HG03432 (cell line): Measurements from ENCODE around the gene TNNT2.

Source experiments
- ATAC-seq: cut with Tn5 transposase; IDR thresholded peaks from one replicate; pipeline ENCODE4 v1.9.1; 2021; ENCODE audit warnings: mild to moderate bottlenecking, moderate library complexity; ENCODE audit not compliant: unreplicated experiment

The TNNT2 gene

GRCh38 chr1:201404055-201404454 lies 26.6 kb upstream of the TNNT2 start:
- no peak for ATAC-seq

- ATAC-seq = no peak
Observed at GRCh38 chr1:201403359-201403758, 25.9 kb upstream of the TNNT2 start.

GRCh38 chr1:201401700-201402099 lies 24.2 kb upstream of the TNNT2 start:
- ATAC-seq = no peak

GRCh38 chr1:201400852-201401230 lies 23.4 kb upstream of the TNNT2 start:
- no peak for ATAC-seq

- no peak for ATAC-seq
Observed at GRCh38 chr1:201400212-201400851, 22.9 kb upstream of the TNNT2 start.

- ATAC-seq = no peak
Observed at GRCh38 chr1:201399352-201400126, 22.1 kb upstream of the TNNT2 start.

- ATAC-seq = no peak
Observed at GRCh38 chr1:201399018-201399351, 21.5 kb upstream of the TNNT2 start, which contains the start of gene LAD1. Gene LAD1 (minus strand): TSS chr1:201399324. CDS start chr1:201399306, 18 bp downstream.

GRCh38 chr1:201397675-201398074 lies 20.2 kb upstream of the TNNT2 start:
- no peak for ATAC-seq

- ATAC-seq = peak; percentile 50
Observed at GRCh38 chr1:201396861-201397464, 19.5 kb upstream of the TNNT2 start.

GRCh38 chr1:201395936-201396335 lies 18.5 kb upstream of the TNNT2 start:
- no peak for ATAC-seq

GRCh38 chr1:201394591-201394990 lies 17.1 kb upstream of the TNNT2 start:
- ATAC-seq = no peak

GRCh38 chr1:201393076-201393475 lies 15.6 kb upstream of the TNNT2 start:
- no peak for ATAC-seq

- no peak for ATAC-seq
Observed at GRCh38 chr1:201391651-201392511, 14.4 kb upstream of the TNNT2 start.

GRCh38 chr1:201391225-201391624 lies 13.7 kb upstream of the TNNT2 start:
- no peak for ATAC-seq

GRCh38 chr1:201389051-201389450 lies 11.6 kb upstream of the TNNT2 start:
- no peak for ATAC-seq

- ATAC-seq = no peak
Observed at GRCh38 chr1:201386208-201386607, 8.7 kb upstream of the TNNT2 start.

- ATAC-seq = peak; percentile 83
Observed at GRCh38 chr1:201385299-201385891, 7.9 kb upstream of the TNNT2 start.

- no peak for ATAC-seq
Observed at GRCh38 chr1:201384406-201384782, 6.9 kb upstream of the TNNT2 start.

GRCh38 chr1:201383647-201384405 lies 6.3 kb upstream of the TNNT2 start:
- no peak for ATAC-seq

GRCh38 chr1:201381130-201381529 lies 3.6 kb upstream of the TNNT2 start:
- ATAC-seq = no peak
